ENCODE data around the gene HSPA12A. TPM values are rescaled to one million over a fixed set of nuclear protein-coding genes. Genes with fewer than 3 reads are reported as not detected.
"Not testable (repeated sequence)": the region's sequence is repeated elsewhere in the genome, so short reads cannot be mapped to it uniquely, and the experiment has no call there.

Gene HSPA12A
- total RNA-seq, 4 donors from 2014 or later, result 2.6 to 15.7 (median 6.8) TPM

DNA sequence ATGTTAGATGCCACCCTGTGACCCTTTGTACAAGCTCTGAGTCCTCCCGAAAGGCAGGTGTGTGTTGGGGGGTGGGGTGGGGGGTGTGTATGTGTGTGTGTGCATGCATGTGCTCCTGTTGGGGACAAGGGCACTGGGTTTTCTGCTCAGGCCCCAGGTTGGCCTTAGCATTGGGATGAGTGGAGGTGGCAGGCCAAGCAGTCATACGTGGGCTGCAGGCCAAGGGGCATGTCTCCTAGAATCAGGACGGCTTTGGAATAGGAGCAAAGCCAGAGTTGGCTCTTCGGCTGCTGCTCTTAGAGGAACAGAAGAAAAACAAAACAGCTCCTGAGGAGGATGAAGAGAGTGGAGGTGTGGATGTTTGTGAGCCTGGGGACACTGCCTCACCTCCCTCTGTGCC, 26.0 kb downstream of the HSPA12A start:
- Histone ChIP-seq H3K27ac (no peak overlapping the region), H3K27me3 (no peaks in the 10 kb centered on the region), H3K36me3 (no peaks in the 10 kb centered on the region), H3K9me3 (no peaks in the 10 kb centered on the region), H3K4me3 (no peak overlapping the region), H3K4me1 (peaks cover 0 to 7% (median 0%) of the 10 kb centered on the region in 4 donors)
- TF ChIP-seq POLR2A (IDR thresholded peaks at IDR 0.05) (no peak), CTCF (IDR thresholded peaks at IDR 0.05) (no peak)
- DNase-seq, result no peak

DNA sequence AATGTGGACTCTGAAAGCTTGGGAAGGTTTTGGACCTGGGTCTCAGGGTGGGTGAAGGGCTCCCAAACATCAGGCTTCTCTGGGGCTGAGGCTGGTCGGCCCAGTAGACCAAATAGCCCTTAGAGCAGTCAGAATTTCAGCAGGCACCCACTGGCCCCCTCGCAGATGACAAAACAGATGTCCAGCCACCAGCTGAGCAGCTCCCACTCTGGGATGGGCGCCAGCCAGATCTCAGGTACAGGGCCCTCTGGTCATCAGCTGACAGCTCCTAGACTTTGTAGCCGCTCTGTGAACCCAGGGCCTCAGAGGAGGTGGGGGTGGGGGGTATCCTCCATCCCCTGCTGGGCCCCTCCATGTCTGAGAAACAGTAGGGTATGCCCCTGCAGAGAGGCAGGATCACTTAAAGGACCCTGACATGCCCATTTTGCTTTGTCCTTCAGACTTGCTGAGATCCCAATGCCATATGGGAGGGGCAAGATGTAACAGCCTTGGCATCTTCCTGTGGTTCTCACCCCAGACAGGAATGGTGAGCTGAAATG, 26.5 kb downstream of the HSPA12A start:
- TF ChIP-seq POLR2A (IDR thresholded peaks at IDR 0.05) (no peak), CTCF (IDR thresholded peaks at IDR 0.05) (no peak)
- H3K9me3 ChIP-seq, result no peaks in the 10 kb centered on the region
- no peak for DNase-seq

DNA sequence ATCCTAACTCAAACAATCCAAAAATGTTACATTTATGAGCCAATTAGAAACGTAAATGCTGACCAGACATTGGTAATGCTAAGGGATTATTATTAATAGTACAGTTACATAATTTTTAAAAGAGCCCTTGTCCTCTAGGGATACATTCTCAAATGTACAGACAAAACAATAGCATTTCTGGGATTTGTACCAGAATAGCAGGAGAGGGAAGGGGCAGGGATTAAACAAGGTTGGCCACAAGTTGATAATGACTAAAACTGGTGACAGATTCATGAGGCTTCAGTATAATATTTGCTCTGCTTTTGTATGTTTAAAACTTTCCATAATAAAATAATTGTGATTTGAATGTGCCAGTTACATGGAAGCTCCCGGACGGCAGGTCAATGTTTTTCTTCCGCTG, 27.0 kb downstream of the HSPA12A start:
- no peaks in the 10 kb centered on the region for H3K27me3 ChIP-seq
- H3K9me3 ChIP-seq, result no peaks in the 10 kb centered on the region
- TF ChIP-seq CTCF (IDR thresholded peaks at IDR 0.05) (no peak), POLR2A (IDR thresholded peaks at IDR 0.05) (no peak)
- no peak overlapping the region for H3K4me3 ChIP-seq
- no peaks in the 10 kb centered on the region for H3K36me3 ChIP-seq
- no peak overlapping the region for H3K27ac ChIP-seq
- no peak for DNase-seq
- H3K4me1 ChIP-seq, result no peaks in the 10 kb centered on the region

More for the DNA sequence above, 26.5 kb downstream of the HSPA12A start:
- Histone ChIP-seq H3K27me3 (no peaks in the 10 kb centered on the region), H3K4me1 (peaks cover 0 to 5% (median 0%) of the 10 kb centered on the region in 4 donors), H3K27ac (no peak overlapping the region), H3K36me3 (no peaks in the 10 kb centered on the region), H3K4me3 (no peak overlapping the region)

GRCh38 chr10:116713846-116714245, 28.5 kb downstream of the HSPA12A start:
- H3K36me3 ChIP-seq, result no peaks in the 10 kb centered on the region
- no peak for DNase-seq
- H3K4me1 ChIP-seq, result no peaks in the 10 kb centered on the region
- H3K27ac ChIP-seq, result no peak overlapping the region
- H3K4me3 ChIP-seq, result no peak overlapping the region
- no peaks in the 10 kb centered on the region for H3K27me3 ChIP-seq
- H3K9me3 ChIP-seq, result no peaks in the 10 kb centered on the region
- TF ChIP-seq POLR2A (IDR thresholded peaks at IDR 0.05) (no peak), CTCF (IDR thresholded peaks at IDR 0.05) (no peak)

DNA sequence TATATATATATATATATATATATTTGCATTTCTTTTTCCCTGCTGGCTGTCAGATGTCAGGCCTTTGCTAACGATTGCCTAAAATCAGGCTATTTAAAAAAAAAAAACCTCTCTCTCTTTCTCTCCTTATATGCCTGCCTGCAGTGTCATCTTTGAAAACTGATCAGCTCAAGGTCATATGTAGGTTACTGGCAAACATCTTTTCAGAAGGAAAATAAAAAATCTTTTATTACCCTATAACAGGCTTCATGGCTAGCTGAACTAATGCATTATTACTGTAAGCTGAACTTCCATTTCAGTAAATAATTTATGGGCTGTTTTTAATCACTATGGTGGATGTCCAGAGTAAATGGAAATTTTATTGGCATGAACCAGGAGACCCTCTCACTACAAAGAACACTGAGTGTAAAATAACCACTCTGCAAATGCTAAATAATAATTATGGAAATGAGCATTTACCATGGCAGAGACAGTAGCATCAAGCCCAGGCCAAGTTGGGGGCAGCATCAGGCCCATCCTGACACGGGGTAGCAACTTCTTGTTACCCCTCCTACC, 29.3 kb downstream of the HSPA12A start:
- Histone ChIP-seq H3K36me3 (no peaks in the 10 kb centered on the region), H3K4me1 (no peaks in the 10 kb centered on the region), H3K27me3 (no peaks in the 10 kb centered on the region), H3K9me3 (no peaks in the 10 kb centered on the region), H3K27ac (no peak overlapping the region), H3K4me3 (no peak overlapping the region)
- no peak for DNase-seq
- TF ChIP-seq POLR2A (IDR thresholded peaks at IDR 0.05), result no peak

DNA sequence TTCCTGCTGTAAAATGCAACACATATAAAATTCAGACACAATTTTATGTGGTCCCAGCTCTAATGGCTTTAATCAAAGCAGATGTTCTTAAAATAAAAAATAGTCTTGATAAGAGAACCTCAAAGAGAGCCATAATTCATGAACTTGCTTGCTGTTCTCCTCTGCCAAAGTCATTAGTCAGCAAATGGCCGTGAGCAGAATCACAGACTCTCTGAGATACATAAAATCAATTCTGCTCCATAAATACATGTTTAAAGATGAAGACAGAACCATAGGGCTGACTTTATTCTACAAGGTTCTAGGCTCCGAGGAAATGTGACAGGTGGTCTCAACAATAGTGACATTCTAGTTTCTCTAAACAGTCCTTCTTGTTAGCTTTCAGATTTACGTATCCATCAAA, 29.8 kb downstream of the HSPA12A start:
- H3K27me3 ChIP-seq, result no peaks in the 10 kb centered on the region
- no peak overlapping the region for H3K4me3 ChIP-seq
- no peaks in the 10 kb centered on the region for H3K36me3 ChIP-seq
- DNase-seq, result no peak
- TF ChIP-seq CTCF (IDR thresholded peaks at IDR 0.05) (no peak), POLR2A (IDR thresholded peaks at IDR 0.05) (no peak)
- H3K27ac ChIP-seq, result no peak overlapping the region
- H3K4me1 ChIP-seq, result no peaks in the 10 kb centered on the region
- no peaks in the 10 kb centered on the region for H3K9me3 ChIP-seq

DNA sequence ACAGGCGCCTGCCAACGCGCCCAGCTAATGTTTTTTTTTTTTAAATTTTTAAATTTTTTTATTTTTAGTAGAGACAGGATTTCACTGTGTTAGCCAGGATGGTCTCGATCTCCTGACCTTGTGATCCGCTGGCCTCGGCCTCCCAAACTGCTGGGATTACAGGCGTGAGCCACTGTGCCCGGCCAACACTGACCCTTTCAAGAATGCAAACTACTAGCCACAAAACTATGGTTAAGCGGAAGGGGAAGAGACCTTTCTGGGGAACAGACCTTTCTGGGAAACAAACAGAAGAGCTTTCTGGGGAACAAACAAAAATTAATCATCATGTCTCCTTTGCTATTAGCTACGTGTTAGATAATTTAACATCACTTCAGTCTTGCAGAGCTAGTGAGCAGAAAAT, 30.6 kb downstream of the HSPA12A start:
- H3K27ac ChIP-seq, H3K36me3 ChIP-seq, H3K27me3 ChIP-seq, DNase-seq, H3K9me3 ChIP-seq, H3K4me1 ChIP-seq, H3K4me3 ChIP-seq: not testable (repeated sequence)

Measured in Peyer's patch (tissue), 4 donors.